Kasumi-1 (cell line): ENCODE results near the gene CYRIA.

ENCODE experiments used
- DNase-seq, 2 experiments: peaks; one replicate each; lab custom pipeline; 2025; lab: John Stamatoyannopoulos, UW

CYRIA gene

DNA sequence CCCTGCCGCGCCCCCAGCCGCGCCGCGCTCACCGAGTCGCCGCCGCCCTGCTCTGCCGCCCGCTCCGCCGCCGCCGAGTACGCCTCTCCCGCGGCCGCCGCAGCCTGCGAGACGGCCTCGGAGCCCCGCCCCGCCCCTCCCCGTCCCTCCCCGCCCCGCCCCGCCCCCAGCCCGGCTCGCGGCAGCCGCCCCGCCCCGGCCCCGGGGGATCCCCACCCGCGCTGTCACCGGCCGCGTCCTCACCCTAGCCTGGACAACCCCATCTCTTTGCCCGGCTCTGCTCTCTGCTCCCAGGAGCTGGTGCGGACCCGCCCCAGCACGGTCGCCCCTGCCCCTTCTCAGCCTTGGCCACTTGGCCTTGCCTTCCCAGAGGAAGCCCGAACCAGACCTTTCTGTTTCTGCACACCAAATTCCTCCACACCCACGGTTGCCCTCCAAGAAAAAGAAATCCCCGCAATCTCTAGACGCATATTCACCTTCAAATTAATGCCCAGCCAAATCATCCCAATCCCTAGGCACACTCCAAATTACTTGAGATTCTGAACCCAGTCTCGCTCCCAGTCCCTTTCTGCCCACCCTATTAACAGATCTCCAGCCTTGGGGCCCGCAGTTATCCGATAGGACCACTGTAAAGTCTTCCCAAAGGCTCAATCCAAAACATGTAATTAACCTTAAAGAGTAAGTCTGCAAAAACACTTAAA, at the start of gene CYRIA:
Gene CYRIA (minus strand): TSS at position 87 of the 701 bp plus-strand sequence. CDS start 77,715 bp downstream, outside the sequence.
- DNase-seq = peak in 1 of 2 experiments; percentile 7

DNA sequence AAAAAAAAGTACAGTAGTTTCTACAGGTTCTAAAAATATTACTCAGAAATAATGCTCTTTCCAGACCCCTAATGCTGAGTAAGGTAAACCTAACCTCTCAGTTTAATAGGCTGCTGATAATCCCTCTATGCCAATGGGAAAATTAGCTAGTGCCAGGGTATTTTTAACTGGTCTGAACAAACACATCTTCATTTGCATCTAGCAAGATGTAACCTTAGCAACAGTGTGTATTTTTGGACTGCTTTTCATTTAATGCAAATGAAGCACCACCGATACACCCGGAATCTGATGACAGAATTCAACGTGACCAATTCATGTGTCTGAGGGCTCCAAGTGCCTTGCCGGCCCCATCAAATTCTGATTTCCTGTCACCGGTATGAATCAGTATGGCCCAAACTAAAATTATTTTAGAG, 47.4 kb upstream of the CYRIA start:
- no peak for DNase-seq

DNA sequence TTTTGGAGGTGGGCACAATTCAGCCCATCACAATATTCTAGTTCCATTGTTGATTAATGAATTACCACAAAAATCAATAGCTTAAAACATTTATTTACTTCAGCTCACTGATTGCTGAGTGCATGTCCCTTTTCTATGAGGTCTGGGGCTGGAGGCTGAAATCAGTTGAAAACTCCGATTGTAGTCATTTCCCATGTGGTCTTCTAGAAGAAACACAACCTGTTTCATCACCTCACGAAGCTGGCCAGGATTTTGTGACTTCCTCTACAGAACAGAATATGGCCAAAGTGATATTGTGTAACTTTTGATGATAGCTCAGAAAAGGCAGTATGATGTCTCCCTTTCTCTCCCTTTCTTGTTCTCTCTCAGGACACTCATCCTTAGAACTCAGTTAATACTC, 44.1 kb upstream of the CYRIA start:
- peak in 1 of 2 experiments; percentile 5 for DNase-seq

DNA sequence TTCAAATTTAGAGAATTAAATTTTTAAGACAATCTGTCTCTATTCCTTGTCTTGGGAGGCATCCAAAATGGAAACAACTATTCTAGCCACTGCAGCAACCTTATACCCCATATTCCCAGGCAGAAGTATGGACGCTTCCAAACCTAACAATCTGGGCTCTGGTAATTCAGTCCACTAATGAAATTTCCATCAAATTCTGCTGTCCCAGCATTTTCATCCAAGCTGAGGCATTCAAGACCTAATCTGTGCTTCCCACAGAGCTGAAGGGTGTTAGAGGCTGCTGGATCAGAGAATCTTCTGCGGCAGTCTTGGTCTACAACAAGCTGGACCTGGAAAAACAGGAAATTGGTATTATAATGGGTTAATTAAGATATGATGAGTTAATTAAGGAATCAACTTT, 42.5 kb upstream of the CYRIA start:
- no peak for DNase-seq

DNA sequence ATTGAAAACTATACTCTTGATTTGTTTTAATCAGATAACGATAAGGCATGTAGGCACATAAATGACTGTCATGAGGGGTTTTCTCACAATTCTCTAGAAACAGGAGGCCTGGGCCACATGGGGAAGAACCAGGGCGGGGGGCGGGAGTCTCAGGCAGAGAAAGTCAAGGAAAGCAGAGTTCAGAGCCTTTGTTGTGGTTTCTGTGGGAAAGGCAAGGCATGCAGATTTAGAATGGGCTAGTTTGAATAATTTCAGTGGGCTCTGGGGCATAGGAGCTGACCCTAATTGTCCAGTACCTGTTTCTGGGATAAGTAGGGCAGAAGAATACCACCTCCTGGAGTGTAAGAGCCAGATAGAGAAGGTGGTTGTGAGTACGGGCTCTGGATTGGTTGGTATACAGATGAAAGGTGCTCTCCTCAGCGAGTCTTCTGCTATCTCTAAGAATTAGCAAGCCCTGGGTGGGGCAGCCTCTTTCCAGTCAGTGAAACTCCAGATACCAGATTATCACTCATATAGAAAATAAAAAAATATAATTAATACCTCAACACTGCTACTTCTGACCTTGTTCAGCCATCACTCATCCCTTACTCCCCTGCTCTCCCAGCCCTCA, 41.5 kb upstream of the CYRIA start:
- no peak for DNase-seq

DNA sequence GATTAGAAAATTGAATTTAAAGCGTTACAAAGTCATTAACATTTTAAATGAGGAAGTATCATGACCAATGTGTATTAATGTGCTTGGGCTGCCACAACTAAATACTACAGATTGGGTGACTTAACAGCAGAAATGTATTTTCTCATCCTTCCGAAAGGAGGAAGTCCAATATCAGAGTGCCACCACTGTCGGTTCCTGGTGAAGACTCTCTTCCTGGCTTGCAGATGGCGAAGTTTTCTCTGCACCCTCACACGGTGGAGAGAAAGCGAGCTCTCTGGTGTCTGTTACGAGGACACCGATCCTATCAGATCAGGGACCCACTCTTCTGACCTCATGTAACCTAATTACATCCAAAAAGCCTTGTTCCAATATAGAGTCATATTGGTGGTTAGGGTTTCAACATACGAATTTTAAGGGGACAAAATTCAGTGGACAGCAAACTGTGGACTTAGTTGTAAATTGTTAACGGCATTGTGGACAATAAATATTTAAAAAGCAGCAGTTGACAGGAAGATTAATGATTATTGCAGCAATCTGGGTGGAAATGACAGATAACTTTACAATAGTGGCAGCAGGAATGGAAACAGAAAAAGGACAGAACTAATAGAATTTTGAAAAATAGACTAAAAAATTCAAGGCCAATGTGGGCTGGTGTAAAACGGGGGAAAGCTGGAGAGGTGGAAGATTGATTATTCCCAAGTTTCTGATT, 35.1 kb upstream of the CYRIA start:
- DNase-seq = peak in 1 of 2 experiments; percentile 10

DNA sequence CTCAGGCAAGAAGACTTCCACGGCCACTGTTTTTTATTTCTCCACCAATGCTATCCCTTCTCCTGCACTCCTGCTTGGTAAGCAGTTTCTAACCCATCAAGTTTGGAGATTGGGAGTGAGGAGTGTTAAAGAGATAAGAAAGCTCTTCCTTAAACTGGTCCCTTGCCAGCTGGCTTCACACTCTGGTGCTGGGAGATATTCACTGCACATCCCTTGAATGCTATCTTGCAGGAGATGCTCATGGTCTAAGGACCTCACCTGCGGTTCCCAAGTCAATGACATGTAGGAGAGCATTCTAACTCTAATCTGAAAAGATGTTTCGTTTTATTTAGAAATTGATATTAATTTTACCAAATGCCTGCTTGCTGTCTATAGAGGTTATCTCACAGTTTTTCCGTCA, 28.2 kb upstream of the CYRIA start:
- no peak for DNase-seq

DNA sequence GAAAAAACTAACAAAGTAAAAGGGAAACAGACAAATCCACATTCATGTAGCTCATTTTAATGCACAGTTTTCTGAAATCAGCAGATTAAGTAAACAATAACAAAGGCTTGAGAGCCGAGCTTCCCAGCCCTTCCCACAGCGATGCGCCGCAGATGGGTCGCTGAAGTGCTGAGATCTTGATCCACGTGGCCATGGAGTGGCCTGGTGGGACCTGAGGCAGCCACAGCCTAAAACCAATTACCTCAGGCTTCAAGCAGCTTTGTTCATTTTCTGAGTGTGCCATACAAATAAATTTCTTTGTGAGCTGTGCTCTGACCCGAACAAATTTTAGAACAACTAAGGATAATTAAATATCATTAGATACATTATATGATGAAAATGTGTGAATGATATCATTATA, 25.6 kb upstream of the CYRIA start:
- DNase-seq = no peak

DNA sequence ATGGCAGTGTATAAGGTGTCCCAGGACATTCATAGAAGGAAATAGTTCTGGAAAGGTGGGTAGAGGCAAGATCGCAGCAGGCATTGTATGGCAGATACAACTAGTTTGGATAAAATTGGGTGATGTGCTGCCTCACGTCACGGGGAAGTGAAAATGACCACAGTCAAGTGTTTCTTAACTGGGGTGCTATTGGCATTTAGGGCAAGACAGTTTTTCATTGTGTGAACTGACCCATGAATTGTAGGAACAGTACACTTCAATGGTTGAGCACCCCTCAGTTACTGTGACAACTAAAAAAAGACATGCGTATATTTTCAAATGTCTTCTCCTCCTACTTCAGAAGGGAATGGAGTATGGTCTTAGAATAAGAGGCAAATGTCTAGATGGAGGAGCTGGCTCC, 22.3 kb upstream of the CYRIA start:
- no peak for DNase-seq

DNA sequence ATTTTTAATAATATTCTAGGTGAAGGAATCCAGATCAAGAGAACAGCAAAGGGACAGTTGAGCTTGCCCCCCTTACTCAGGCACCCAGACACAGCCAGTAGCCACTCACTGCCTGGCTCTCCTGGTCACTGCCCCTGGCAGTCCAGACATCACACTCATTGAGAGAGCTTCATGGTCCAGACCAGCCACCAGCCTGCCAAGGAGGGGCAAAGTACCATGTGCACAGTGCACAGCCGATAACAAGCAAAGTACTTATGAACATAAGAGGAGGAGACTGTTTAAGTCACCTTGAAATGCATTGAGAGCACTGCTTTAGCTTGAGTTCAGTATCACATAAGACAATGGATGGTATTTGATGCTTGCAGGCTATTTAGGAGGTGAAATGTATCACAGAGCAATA, 21.6 kb upstream of the CYRIA start:
- no peak for DNase-seq

DNA sequence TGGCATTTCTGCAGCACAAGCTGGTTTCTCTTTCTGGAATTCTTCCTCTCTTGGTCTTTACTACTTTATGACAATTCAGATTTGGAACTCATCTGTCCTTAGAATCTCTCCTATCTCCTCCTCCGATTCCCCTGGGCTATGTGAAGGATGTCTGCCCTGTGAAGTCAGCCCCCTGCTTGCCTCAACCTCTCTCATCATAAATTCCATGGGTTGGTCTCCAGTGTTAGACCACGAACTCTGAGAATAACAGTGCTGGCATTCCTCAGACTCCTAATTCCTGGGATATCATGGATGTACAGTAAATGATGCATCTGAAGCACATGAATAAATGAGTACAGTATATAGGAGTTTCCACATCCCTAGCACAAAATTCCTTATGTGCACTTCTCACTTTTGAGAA, 21.0 kb upstream of the CYRIA start:
- no peak for DNase-seq

DNA sequence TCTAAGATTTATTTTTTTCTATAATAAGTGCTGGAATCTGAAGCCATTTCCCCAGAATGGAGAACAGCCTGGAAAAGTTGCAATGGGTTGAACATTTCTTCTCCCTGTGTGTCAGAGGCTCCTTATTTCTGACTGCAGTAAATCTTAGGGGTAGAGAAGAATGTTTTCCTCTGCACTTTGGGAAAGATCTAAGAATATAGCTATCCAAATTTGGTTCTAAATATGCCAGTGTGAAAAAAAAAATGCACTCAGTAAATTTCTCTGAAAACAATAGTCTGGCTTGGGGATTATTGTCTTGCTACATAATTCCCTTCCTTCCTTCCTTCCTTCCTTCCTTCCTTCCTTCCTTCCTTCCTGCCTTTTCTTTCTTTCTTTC, 19.7 kb upstream of the CYRIA start:
- no peak for DNase-seq

DNA sequence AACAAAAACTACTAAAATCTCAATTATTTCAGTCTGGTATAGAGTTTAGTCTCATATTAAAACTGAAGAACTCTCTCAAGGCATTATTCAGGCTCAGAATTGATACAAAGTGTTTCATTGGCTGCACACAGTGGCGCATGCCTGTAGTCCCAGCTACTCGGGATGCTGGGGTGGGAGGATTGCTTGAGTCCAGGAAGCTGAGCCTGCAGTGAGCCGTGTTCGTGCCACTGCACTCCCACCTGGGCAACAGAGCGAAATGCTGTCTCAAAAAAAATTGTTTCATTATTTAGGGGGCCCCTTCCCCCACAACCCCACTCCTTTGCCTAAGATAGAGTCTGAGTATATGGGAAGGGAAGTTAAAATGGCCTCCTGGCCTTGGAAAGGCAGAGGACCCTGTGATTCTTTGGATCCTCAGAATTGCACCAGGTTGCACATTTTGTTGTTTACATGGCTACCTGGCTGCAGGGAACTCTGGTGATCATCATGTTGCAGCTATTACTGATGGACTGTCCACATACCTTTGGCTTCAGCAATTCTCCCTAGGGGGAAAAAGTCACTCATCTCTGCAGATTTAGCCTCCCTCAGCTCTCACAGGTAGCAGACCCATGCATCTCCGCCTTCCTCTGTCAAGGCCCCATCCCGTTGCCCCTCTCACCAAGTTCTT, 19.2 kb upstream of the CYRIA start:
- no peak for DNase-seq

DNA sequence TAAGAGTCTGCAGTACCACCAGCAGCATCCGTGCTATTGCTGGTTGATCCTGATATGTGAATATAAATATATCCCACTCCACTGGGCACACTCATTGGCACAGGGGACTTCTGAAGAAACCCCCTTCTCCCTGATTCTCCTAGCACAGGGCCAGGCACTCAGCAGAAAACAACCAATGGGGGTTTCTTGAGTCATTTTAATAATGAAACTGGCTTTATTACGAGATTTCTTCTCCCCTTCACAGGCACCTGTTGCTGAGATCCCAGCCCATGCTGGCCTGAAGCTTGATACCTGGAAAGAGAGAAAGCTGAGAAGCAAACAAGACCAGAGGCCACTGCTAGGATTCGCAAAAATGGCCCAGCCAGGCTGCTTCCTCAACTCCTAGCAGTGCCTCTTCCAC, 17.9 kb upstream of the CYRIA start:
- DNase-seq = no peak

DNA sequence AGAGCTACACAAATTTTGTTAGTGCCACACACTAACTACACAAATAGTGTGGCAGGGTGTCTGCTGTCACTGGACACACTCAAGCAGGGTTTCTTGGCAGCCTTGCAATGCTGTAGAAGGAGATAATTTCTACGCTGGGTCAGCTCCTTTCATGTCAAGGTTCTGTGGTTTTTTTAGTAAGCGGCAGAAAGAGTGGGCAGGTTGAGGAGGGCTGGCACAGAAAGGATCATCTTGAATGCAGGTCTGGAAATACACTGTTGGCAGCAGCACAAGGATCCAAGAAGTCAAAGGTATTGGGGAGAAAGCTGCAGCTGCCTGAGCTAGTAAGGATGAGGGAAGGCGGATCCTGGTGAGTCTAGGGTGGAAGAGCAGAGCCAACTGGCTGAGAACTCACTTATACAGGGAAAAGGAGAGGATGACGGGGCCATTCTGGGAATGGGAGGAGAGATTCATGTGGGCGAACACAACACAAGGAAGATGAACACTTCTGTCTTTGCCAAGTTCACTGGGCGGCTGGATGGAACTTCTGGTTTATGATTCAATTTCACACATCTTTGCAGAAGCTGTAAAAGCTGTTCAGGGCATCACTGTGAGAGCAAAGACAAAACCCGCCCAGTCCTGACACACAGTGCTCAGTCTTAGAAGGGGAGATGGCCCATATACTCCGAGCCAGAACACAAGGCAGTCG, 16.9 kb upstream of the CYRIA start:
- no peak for DNase-seq

DNA sequence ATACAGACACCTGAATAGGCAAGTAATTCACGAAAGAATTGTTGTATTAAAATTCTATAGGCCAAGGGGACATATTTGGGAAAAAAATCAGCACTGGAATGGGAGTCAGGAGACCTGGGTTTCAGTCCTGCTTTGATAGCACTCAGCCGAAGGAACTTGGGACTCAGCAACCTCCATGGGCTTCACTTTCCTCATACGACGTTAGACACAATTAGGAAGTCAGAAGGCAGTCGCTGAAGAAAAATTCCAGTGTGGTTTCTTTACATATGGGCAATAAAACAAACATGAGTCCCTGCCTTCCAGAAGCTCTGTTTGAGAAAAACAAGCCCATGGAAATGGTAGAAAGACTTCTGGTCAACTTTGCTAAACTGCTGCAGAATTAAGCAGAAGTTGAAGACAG, 15.1 kb upstream of the CYRIA start:
- DNase-seq = no peak

DNA sequence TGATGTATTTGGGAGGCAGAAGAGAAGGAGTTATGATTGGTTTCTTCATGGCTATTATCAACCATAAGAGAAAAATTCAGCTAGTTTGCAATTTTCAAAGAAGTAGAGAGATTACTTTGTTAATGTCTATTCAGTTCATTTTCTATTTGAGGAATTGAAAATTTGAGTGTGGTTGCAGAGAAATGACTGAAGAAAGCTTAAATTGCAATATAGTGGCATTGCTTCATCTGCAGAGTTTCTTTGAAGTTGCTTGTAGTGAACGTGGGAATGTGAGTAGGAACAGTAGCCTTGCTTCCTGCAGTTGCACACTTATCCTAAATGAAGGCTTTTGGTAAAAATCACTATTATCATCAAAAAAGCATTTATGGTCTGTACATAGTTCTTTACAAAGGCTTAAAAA, 14.7 kb upstream of the CYRIA start:
- DNase-seq = no peak

DNA sequence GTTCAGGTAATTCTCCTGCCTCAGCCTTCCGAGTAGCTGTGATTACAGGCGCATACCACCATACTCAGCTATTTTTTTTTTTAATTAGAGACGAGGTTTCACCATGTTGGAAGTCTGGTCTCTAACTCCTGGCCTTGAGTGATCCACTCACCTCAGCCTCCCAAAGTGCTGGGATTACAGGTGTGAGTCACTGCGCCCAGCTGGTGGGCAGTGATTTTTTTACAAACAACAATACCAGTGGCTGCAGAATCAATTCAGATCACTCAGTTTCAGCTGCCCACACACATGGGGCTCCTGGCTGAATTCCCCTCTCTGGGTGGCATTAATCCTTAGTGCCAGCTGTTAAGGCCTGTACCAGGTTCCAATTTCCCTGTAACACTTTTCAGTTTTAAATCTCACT, 13.3 kb upstream of the CYRIA start:
- no peak for DNase-seq

DNA sequence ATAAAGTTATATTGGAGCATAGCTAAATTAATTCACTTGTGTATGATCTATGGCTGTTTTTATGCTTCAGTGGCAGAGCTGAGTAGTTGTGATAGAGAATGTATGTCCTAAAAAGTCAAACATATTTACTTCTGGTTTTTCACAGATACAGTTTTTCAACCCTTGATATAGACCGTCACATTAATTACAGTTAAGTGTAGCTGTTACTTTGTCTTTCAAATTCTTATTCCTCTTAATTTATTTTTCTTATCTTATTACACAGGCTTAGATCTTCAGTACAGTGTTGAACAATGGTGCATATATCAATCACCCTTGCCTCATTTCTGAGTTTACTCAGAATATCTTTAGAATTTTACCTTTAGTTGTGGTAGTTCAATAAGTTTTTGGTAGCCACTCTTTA, 12.2 kb upstream of the CYRIA start:
- no peak for DNase-seq

DNA sequence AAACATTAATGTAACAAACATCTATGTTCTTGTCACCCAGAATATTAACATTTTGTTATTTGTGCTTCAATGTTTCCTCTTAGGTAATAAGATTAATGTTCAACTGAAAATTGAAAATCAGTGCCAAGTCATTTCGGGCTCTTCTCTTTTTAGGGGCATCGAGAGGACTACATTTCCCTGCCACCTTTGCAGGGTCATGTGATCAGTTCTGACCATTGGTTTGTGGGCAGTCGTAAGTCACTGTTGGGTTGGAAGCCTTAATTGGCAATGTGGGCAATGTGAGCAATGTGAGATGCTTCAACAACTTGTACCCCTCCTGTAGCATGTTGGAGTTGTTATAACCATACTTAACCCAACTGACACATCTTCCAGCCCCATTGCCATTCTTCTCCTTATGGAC, 10.1 kb upstream of the CYRIA start:
- no peak for DNase-seq

DNA sequence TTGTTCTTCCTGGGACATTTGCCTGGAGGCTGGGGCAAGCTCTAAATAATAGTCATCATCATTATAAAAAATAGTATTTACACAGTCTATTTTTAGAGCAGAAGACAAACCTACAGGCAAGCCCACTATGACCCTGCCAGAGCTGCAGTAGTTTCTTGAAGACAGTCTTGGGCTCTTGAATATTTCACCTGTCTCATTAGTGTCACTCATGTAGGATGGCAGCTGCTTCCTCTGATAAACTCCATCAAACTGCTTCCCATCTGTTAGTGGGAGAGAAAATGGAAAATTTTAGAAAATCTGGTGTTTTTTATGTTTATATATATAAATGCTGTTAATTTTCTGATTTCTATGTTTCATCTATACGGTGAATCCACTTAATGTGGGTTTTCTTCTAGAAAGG, 8.5 kb upstream of the CYRIA start:
- no peak for DNase-seq

DNA sequence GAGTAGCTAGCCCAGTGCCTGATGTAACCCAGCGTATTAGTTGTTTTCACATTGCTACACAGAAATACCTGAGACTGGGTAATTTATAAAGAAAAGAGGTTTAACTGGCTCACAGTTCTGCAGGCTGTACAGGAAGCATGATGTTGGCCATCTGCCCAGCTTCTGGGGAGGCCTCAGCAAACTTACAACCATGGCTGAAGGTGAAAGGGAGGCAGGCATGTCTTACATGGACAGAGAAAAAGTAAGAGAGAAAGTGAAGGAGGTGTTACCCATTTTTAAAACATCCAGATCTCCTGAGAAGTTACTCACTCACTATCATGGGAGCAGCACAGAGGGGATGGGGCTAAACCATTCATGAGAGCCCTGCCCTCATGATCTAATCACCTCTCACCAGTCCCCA, 6.1 kb upstream of the CYRIA start:
- DNase-seq = no peak
